ENCODE results near the gene PCNX2. TPM values are rescaled to one million over a fixed set of nuclear protein-coding genes. Genes with fewer than 3 reads are reported as not detected.

Gene PCNX2
- total RNA-seq, 4 donors from 2014 or later = 12.1 to 35.1 (median 15.8) TPM

DNA sequence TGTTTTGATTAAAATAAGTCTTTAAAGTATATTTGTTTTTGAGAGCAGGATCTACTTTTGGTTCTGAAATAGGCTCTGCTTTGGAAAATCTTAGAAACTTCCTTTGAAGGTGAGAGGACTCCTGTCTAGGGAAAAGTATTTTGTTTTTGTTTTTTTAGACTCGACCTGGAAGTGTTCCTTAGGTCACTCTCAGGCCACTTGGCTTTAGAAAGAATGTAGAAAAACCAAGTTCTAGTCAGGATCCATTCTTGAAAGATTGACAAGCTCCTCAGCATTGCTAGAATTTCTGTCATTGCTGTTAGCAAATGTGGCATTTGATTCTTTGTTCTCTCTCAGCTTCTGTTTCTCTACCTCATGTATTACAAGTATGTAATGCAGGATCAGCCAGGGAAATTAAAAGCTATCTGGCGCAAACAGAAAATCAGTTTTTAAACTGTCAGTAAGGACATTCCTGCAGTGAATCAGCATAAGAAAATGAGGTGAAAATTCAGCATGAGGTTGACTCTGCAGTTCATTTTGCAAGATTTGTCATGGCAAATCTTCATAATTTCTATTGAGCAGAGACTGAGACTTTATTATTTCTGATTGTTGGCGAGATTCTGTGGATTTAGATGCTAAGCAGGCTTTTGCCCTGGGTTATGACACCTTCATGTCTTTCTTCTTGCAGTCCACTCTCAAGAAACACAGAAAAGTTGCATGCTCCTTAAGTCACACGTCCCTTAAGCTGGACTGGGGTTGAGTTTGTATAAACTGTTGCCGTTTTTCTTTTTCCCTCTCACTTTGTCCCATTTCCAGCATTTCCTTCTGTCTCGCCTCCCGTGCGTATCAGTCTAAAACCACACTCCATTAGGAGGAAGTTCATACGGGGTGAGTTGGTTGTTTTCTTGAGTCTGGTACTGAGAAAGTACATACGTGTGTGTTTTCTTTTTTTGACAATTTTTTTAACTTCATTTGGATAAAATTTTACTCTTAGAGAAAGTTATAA is 332.5 kb downstream of the PCNX2 start:
- Histone ChIP-seq H3K27me3 (no peaks in the 10 kb centered on the region), H3K4me3 (replicated peaks in 1 of 3) (no peak overlapping the region), H3K9me3 (no peaks in the 10 kb centered on the region), H3K27ac (peak overlapping the region; percentile 60 to 77 (median 73)), H3K36me3 (peaks cover 0 to 3% of the 10 kb centered on the region in 2 donors), H3K4me1 (peaks cover 19 to 21% of the 10 kb centered on the region in 2 donors)
- intact Hi-C loops (cut with DNase I) = no loop called here
- DNase-seq = peak in 1 of 2 donors; percentile 36
- TF ChIP-seq, protein P1, sequence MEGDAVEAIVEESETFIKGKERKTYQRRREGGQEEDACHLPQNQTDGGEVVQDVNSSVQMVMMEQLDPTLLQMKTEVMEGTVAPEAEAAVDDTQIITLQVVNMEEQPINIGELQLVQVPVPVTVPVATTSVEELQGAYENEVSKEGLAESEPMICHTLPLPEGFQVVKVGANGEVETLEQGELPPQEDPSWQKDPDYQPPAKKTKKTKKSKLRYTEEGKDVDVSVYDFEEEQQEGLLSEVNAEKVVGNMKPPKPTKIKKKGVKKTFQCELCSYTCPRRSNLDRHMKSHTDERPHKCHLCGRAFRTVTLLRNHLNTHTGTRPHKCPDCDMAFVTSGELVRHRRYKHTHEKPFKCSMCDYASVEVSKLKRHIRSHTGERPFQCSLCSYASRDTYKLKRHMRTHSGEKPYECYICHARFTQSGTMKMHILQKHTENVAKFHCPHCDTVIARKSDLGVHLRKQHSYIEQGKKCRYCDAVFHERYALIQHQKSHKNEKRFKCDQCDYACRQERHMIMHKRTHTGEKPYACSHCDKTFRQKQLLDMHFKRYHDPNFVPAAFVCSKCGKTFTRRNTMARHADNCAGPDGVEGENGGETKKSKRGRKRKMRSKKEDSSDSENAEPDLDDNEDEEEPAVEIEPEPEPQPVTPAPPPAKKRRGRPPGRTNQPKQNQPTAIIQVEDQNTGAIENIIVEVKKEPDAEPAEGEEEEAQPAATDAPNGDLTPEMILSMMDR (IDR thresholded peaks at IDR 0.05) = no peak
- TF ChIP-seq POLR2A (IDR thresholded peaks at IDR 0.05) = no peak
- 26 to 29% methylated on average over 10 of the region's 10 CpGs for WGBS, 2 donors

DNA sequence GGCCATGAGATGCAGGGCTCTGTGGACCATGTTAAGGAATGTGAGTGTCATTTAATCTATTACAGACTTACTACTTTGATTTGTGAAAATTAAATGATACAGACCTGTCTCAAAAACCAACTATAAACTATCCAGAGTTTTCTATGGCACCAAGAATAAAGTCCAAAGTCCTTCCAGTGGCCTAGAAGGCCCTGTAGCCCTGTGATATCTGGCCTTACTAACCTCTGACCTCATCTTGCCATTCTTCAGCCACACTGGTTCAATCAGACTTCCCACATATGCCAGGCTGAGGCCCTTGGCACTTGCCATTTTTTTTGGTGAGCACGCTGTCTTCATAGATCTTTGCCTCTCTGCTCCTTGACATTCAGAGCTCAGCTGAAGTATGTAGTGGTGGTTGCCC is 337.5 kb downstream of the PCNX2 start:
- Histone ChIP-seq H3K36me3 (peaks cover 0 to 3% of the 10 kb centered on the region in 2 donors), H3K9me3 (no peaks in the 10 kb centered on the region), H3K27ac (no peak overlapping the region), H3K27me3 (no peaks in the 10 kb centered on the region), H3K4me3 (replicated peaks in 1 of 3) (no peak overlapping the region), H3K4me1 (peaks cover 7 to 11% of the 10 kb centered on the region in 2 donors)
- 100% methylated on average over 1 of the region's 1 CpG for WGBS, 2 donors
- intact Hi-C loops (cut with DNase I) = loop anchor here (10.0 kb wide), 1 partner anchor 143 kb away; no protein-coding TSS in a partner anchor
- DNase-seq = no peak
- TF ChIP-seq, protein P1 (IDR thresholded peaks at IDR 0.05) = no peak
- TF ChIP-seq POLR2A (IDR thresholded peaks at IDR 0.05) = no peak

DNA sequence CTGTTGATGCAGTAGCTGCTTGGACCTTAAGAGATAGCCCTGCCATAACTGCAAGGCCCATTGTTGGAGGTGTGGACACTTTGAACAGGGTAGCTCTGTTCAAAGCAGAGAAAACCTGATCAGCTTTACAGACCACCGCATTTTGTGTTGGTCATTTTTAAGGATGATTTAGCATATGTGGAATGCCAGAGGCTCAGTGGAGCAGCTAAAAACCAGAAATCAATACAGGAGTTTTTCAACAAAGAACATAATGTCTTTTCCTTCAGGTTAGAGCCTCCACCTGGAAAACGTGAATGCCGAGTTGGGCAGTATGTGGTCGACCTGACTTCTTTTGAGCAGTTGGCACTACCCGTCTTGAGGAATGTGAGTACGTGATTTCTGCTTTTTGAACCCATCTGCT is 339.4 kb downstream of the PCNX2 start:
- TF ChIP-seq POLR2A (IDR thresholded peaks at IDR 0.05) = no peak
- Histone ChIP-seq H3K27ac (no peak overlapping the region), H3K4me1 (peaks cover 7 to 15% of the 10 kb centered on the region in 2 donors), H3K9me3 (no peaks in the 10 kb centered on the region), H3K27me3 (no peaks in the 10 kb centered on the region), H3K36me3 (peaks cover 0 to 3% of the 10 kb centered on the region in 2 donors), H3K4me3 (replicated peaks in 1 of 3) (no peak overlapping the region)
- DNase-seq = no peak
- WGBS, 2 donors = 93 to 95% methylated on average over 6 of the region's 6 CpGs
- intact Hi-C loops (cut with DNase I) = loop anchor here (10.0 kb wide), 1 partner anchor 141 kb away; no protein-coding TSS in a partner anchor

DNA sequence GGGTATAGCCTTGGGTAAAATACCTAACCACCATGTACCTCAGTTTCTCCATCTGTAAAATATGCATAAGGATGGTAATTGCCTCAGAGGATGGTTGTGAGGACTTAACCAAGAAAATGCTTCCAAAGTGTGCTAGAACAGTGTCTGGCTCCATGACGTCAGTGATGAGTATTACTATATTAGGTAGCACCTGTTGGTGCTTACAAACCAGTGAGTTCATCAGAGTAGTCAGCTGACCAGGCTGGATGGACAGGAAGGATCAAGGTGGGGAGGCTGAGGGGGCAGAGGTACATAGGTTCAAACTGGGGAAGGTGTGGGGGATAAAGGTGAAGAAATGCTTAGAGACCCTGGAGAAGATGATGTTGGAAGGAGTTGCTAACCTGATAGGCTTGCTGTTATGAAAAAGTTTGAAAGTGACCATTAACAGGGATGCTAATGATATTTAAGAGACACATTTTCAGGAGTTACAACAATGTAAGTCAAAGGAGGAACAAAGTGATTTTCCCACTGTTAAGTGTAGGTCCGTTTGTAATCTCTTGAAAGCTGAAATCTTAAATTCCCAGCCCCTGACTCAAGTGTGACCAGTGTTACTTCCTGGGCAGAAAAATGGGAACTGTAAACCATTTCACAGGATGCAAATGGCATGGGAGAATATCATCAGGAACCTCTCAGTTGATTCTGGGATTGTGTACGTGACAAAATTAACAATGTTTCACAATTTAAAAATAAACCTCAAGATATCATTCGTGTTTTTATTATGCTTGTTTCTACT is 340.7 kb downstream of the PCNX2 start:
- Histone ChIP-seq H3K27me3 (no peaks in the 10 kb centered on the region), H3K4me3 (replicated peaks in 1 of 3) (no peak overlapping the region), H3K4me1 (peaks cover 7 to 19% of the 10 kb centered on the region in 2 donors), H3K9me3 (no peaks in the 10 kb centered on the region), H3K27ac (no peak overlapping the region), H3K36me3 (peaks cover 0 to 3% of the 10 kb centered on the region in 2 donors)
- TF ChIP-seq, protein P1 (IDR thresholded peaks at IDR 0.05) = no peak
- no peak for TF ChIP-seq POLR2A (IDR thresholded peaks at IDR 0.05)
- intact Hi-C loops (cut with DNase I) = loop anchor here (10.0 kb wide), 1 partner anchor 140 kb away; no protein-coding TSS in a partner anchor
- DNase-seq = no peak
- 89 to 93% methylated on average over 4 of the region's 4 CpGs for WGBS, 2 donors
